ENCODE data around the gene KDM2A.

The KDM2A gene

GRCh38 chr11:67118801-67119584, at the start of gene KDM2A:
Gene KDM2A, plus strand, starts transcription at chr11:67119263. Its CDS starts 2,054 bp downstream, at chr11:67121317.
- peak; percentile 87 to 100 (median 98) for DNase-seq

GRCh38 chr11:67071420-67072284, 47.4 kb upstream of the KDM2A start:
- DNase-seq: peak in 48 of 58 donors; percentile 4 to 67 (median 24)

- DNase-seq: no peak
Measured at GRCh38 chr11:67072295-67072694, 46.8 kb upstream of the KDM2A start.

- DNase-seq: no peak
Measured at GRCh38 chr11:67073908-67074307, 45.2 kb upstream of the KDM2A start.

GRCh38 chr11:67076202-67076601, 42.9 kb upstream of the KDM2A start:
- no peak for DNase-seq

GRCh38 chr11:67079065-67079705, 39.9 kb upstream of the KDM2A start:
- DNase-seq: no peak

- DNase-seq: no peak
Measured at GRCh38 chr11:67082071-67082791, 36.8 kb upstream of the KDM2A start.

GRCh38 chr11:67083786-67084366, 35.2 kb upstream of the KDM2A start:
- DNase-seq: no peak

- DNase-seq: no peak
Measured at GRCh38 chr11:67085617-67086016, 33.4 kb upstream of the KDM2A start.

GRCh38 chr11:67090717-67091116, 28.3 kb upstream of the KDM2A start:
- no peak for DNase-seq

GRCh38 chr11:67095214-67095507, 23.9 kb upstream of the KDM2A start:
- no peak for DNase-seq

GRCh38 chr11:67098799-67099429, 20.1 kb upstream of the KDM2A start:
- DNase-seq: no peak

GRCh38 chr11:67099831-67100324, 19.2 kb upstream of the KDM2A start:
- no peak for DNase-seq

- DNase-seq: no peak
Measured at GRCh38 chr11:67102664-67103063, 16.4 kb upstream of the KDM2A start.

- no peak for DNase-seq
Measured at GRCh38 chr11:67105964-67106363, 13.1 kb upstream of the KDM2A start.

GRCh38 chr11:67111261-67111660, 7.8 kb upstream of the KDM2A start:
- DNase-seq: no peak

- DNase-seq: no peak
Measured at GRCh38 chr11:67113231-67113721, 5.8 kb upstream of the KDM2A start.

GRCh38 chr11:67114275-67114896, 4.7 kb upstream of the KDM2A start:
- DNase-seq: no peak

GRCh38 chr11:67116758-67117105, 2.3 kb upstream of the KDM2A start:
- DNase-seq: no peak

- no peak for DNase-seq
Measured at GRCh38 chr11:67117176-67117575, 1.9 kb upstream of the KDM2A start.

All from anterior cingulate cortex (tissue), 58 donors.